Fibroblast of lung (primary cell): ENCODE results near the gene USF3. TPM values are rescaled to one million over a fixed set of nuclear protein-coding genes. Genes with fewer than 3 reads are reported as not detected.

Experiments used
- DNase-seq, 2 donors: peaks; one replicate each; pipeline versions ENCODE4 v3.0.0 to v3.0.0-alpha.2; 2010; ENCODE audit warnings: low read depth in 2 of 2
- H2AFZ ChIP-seq: 2 replicates; pipeline ENCODE4 v1.5.1; 2012; ENCODE audit warnings: low read length, control low read depth, inconsistent platforms
- H3K27ac ChIP-seq: 2 replicates; pipeline ENCODE4 v1.5.1; 2011; ENCODE audit warnings: low read length, control low read depth; ENCODE audit not compliant: insufficient read depth
- H3K27me3 ChIP-seq: 2 replicates; pipeline ENCODE4 v1.5.1; 2011; ENCODE audit warnings: mild to moderate bottlenecking, low read length; ENCODE audit not compliant: control insufficient read depth, insufficient read depth
- H3K36me3 ChIP-seq: 2 replicates; pipeline ENCODE4 v1.5.1; 2011; ENCODE audit warnings: low read length; ENCODE audit not compliant: control insufficient read depth, insufficient read depth
- H3K4me1 ChIP-seq: 2 replicates; pipeline ENCODE4 v1.5.1; 2011; ENCODE audit warnings: low read length; ENCODE audit not compliant: control insufficient read depth, insufficient read depth; ENCODE audit errors: extremely low read depth
- H3K4me2 ChIP-seq: 2 replicates; pipeline ENCODE4 v1.5.1; 2011; ENCODE audit warnings: low read length, control low read depth; ENCODE audit not compliant: insufficient read depth; ENCODE audit errors: extremely low read depth
- H3K4me3 ChIP-seq, 4 experiments: fragments of 200-600 bp in 1 of 4; sonication (generic) in 1 of 4; replicated peaks in 1 of 4; 2 replicates each; pipeline ENCODE4 v1.5.1; 2011 to 2016; ENCODE audit warnings: low read length in 4 of 4, low read depth in 3 of 4, mild to moderate bottlenecking in 3 of 4, control low read depth in 2 of 4, inconsistent platforms in 1 of 4, mixed read lengths in 1 of 4; ENCODE audit not compliant: insufficient read depth in 1 of 4; ENCODE audit errors: control extremely low read depth in 1 of 4
- H3K79me2 ChIP-seq: 2 replicates; pipeline ENCODE4 v1.5.1; 2012; ENCODE audit warnings: mild to moderate bottlenecking, low read length, inconsistent platforms; ENCODE audit not compliant: control insufficient read depth, insufficient read depth
- H3K9ac ChIP-seq: 2 replicates; pipeline ENCODE4 v1.5.1; 2011; ENCODE audit warnings: mild to moderate bottlenecking, low read length, control low read depth; ENCODE audit not compliant: insufficient read depth
- H3K9me3 ChIP-seq: 2 replicates; pipeline ENCODE4 v1.5.1; 2012; ENCODE audit warnings: low read depth, low read length; ENCODE audit not compliant: control insufficient read depth, insufficient read depth
- H4K20me1 ChIP-seq: 2 replicates; pipeline ENCODE4 v1.5.1; 2011; ENCODE audit warnings: low read length; ENCODE audit not compliant: control insufficient read depth, insufficient read depth; ENCODE audit errors: extremely low read depth
- EZH2 ChIP-seq: IDR thresholded peaks from 2 replicates; pipeline ENCODE4 v1.5.1; 2012; ENCODE audit warnings: low read length, control low read depth, mild to moderate bottlenecking; ENCODE audit errors: missing control alignments
- polyA plus RNA-seq, 2 donors: library from polyadenylated mRNA; depleted of rRNA in 1 of 2; stranded (reverse) in 1 of 2; unstranded in 1 of 2; fragments of >200 nt; gene quantifications; 2 replicates each; pipeline ENCODE4 v1.2.1, GENCODE V29; 2011 to 2012; ENCODE audit warnings: missing spikeins in 1 of 2
- total RNA-seq: library from RNA; depleted of rRNA; stranded (reverse); fragments of >200 nt; gene quantifications from 2 replicates; pipeline ENCODE4 v1.2.1, GENCODE V29; 2014
- TF ChIP-seq, protein P1 (sequence below), 2 donors: IDR thresholded peaks in 1 of 2; conservative IDR thresholded peaks in 1 of 2; 1 replicate in 1 of 2; 2 replicates in 1 of 2; pipeline ENCODE4 v1.5.1; 2011 to 2012; ENCODE audit warnings: low read length in 2 of 2, control low read depth in 1 of 2, inconsistent platforms in 1 of 2, low read depth in 1 of 2, mild to moderate bottlenecking in 1 of 2

USF3 gene
- total and polyA plus RNA-seq, 2 donors (not counting 1 experiment from before 2014, with no cell fraction given), result 8.9 to 15.8 TPM

DNA sequence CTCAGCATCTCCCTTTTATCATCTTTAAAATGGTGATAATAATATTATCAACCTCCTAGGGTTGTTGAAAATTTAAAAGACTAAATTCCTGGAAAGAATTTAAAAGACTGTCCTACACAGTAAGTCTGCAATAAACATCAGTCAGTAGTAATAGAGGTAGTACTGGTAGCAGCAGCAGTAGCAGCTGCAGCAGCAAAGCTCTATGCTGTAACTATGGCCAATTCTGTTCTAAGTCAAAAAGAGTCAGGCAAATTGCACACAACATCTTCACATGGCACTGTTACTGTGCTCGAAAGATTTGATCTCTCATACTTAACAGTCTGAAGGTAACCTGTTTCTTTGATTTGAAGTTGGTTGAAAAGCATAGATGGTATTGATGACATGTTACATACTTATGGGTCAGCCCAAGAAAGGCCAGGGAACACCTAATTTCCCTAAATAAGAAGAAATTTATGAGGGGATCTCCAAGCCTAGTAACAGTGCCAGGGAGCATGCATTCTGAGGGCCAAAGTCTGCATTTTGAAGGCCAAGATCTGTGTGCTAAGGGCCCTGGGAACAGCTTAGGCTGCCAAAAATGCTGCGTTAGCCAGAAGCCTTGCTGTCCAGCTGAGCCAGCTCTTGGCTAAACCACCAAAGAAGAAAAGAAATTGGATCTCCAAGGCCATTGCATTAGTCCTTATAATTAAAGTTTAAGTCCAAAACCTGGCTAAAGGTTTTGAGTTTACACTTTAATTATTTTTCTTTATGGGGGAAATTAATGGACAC, 95.8 kb downstream of the USF3 start:
- H4K20me1 ChIP-seq, result no peaks in the 10 kb centered on the region
- H3K27ac ChIP-seq, result no peak overlapping the region
- no peaks in the 10 kb centered on the region for H3K79me2 ChIP-seq
- H3K9ac ChIP-seq, result no peak overlapping the region
- no peak overlapping the region for H3K4me2 ChIP-seq
- DNase-seq, result no peak
- H2AFZ ChIP-seq, result no peak overlapping the region
- TF ChIP-seq EZH2, result no peak
- TF ChIP-seq, protein P1, sequence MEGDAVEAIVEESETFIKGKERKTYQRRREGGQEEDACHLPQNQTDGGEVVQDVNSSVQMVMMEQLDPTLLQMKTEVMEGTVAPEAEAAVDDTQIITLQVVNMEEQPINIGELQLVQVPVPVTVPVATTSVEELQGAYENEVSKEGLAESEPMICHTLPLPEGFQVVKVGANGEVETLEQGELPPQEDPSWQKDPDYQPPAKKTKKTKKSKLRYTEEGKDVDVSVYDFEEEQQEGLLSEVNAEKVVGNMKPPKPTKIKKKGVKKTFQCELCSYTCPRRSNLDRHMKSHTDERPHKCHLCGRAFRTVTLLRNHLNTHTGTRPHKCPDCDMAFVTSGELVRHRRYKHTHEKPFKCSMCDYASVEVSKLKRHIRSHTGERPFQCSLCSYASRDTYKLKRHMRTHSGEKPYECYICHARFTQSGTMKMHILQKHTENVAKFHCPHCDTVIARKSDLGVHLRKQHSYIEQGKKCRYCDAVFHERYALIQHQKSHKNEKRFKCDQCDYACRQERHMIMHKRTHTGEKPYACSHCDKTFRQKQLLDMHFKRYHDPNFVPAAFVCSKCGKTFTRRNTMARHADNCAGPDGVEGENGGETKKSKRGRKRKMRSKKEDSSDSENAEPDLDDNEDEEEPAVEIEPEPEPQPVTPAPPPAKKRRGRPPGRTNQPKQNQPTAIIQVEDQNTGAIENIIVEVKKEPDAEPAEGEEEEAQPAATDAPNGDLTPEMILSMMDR (conservative IDR thresholded peaks at IDR 0.05 in 1 of 2, IDR thresholded peaks at IDR 0.05 in 1 of 2; ENCODE audit: low read depth in 1 of 2, low read length in 2 of 2), result no peak
- H3K4me1 ChIP-seq, result no peaks in the 10 kb centered on the region
- peaks cover 7% of the 10 kb centered on the region for H3K27me3 ChIP-seq
- H3K9me3 ChIP-seq, result no peaks in the 10 kb centered on the region
- no peak overlapping the region for H3K4me3 ChIP-seq
- H3K36me3 ChIP-seq, result no peaks in the 10 kb centered on the region

Other genes with a start within 250 kb of the USF3 start
- 7.3 and 9.2 TPM in 2 replicates for gene SPICE1, start 181.5 kb downstream of the USF3 start, total RNA-seq
- 5.3 and 8.1 TPM in 2 replicates for gene SPICE1, start 181.5 kb downstream of the USF3 start, polyA plus RNA-seq
- gene SIDT1, start 164.1 kb downstream of the USF3 start, total RNA-seq, result not detected in 2 replicates
- gene SIDT1, start 164.1 kb downstream of the USF3 start, polyA plus RNA-seq, result 0.01 TPM in 1 of 2 replicates, not detected in the other
- 232 and 252 TPM in 2 replicates for gene NAA50, start 49.6 kb upstream of the USF3 start, total RNA-seq
- 150 and 189 TPM in 2 replicates for gene NAA50, start 49.6 kb upstream of the USF3 start, polyA plus RNA-seq
- 125 and 213 TPM in 2 replicates for gene ATP6V1A, start 50.4 kb upstream of the USF3 start, total RNA-seq
- 75.7 and 80.6 TPM in 2 replicates for gene ATP6V1A, start 50.4 kb upstream of the USF3 start, polyA plus RNA-seq
- gene GRAMD1C, start 142.1 kb upstream of the USF3 start, total RNA-seq, result 2.1 and 7.8 TPM in 2 replicates
- gene GRAMD1C, start 142.1 kb upstream of the USF3 start, polyA plus RNA-seq, result 0.82 and 2.2 TPM in 2 replicates